Measurements from ENCODE around the gene CA5B. TPM values are rescaled to one million over a fixed set of nuclear protein-coding genes. Genes with fewer than 3 reads are reported as not detected.
"Not testable (repeated sequence)": the region's sequence is repeated elsewhere in the genome, so short reads cannot be mapped to it uniquely, and the experiment has no call there.

The CA5B gene
- total RNA-seq, 4 donors from 2014 or later, result 0.24 to 3.4 (median 1.8) TPM

DNA sequence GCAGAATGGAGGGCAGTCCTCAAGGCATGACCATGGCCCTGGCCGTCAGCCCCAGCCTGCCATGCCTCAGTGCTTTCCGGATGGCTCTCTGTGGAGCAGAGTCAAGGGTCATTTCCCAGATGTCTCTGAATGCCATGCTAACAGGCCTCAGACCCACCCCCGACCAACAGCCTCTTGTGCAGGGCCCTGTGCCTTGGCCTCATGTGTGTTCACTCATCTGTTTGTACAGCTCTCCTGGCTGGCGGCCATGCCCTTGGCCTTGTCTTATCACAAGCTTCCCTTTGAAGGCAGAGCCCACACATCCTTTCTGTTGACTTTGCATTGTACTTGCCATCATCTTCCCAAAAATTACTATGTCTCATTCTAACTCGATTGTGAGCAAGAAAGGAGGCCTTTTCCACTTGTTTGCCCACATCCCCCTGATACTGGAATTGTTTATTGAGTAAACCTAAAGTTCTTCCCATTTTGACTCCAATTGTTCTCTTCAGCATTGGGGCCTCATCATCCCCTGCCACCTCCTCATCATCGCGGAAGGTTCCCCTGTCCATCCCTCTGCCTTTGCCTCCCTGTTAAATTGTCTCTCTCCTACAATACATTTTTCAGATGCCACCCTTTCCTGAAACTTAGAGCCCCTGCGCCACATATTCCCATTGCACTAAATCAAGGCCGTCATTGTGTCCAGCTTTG lies 6.3 kb downstream of the CA5B start:
- no peaks in the 10 kb centered on the region for H3K9me3 ChIP-seq
- ATAC-seq (no peak), DNase-seq (no peak)
- H3K27me3 ChIP-seq, result no peaks in the 10 kb centered on the region
- no peak overlapping the region for H3K27ac ChIP-seq
- no peaks in the 10 kb centered on the region for H3K4me1 ChIP-seq
- in situ Hi-C loops (cut with MboI; ENCODE audit: low sequenced_read_pairs in 4 of 4), result no loop called here
- no peaks in the 10 kb centered on the region for H3K36me3 ChIP-seq
- no peak overlapping the region for H3K4me3 ChIP-seq
- intact Hi-C loops (cut with DNase I; ENCODE audit: low total_unique reads), result no loop called here
- TF ChIP-seq, protein P1, sequence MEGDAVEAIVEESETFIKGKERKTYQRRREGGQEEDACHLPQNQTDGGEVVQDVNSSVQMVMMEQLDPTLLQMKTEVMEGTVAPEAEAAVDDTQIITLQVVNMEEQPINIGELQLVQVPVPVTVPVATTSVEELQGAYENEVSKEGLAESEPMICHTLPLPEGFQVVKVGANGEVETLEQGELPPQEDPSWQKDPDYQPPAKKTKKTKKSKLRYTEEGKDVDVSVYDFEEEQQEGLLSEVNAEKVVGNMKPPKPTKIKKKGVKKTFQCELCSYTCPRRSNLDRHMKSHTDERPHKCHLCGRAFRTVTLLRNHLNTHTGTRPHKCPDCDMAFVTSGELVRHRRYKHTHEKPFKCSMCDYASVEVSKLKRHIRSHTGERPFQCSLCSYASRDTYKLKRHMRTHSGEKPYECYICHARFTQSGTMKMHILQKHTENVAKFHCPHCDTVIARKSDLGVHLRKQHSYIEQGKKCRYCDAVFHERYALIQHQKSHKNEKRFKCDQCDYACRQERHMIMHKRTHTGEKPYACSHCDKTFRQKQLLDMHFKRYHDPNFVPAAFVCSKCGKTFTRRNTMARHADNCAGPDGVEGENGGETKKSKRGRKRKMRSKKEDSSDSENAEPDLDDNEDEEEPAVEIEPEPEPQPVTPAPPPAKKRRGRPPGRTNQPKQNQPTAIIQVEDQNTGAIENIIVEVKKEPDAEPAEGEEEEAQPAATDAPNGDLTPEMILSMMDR (IDR thresholded peaks at IDR 0.05 in 4 of 5, conservative IDR thresholded peaks at IDR 0.05 in 1 of 5), result no peak
- TF ChIP-seq POLR2A (IDR thresholded peaks at IDR 0.05), result no peak

DNA sequence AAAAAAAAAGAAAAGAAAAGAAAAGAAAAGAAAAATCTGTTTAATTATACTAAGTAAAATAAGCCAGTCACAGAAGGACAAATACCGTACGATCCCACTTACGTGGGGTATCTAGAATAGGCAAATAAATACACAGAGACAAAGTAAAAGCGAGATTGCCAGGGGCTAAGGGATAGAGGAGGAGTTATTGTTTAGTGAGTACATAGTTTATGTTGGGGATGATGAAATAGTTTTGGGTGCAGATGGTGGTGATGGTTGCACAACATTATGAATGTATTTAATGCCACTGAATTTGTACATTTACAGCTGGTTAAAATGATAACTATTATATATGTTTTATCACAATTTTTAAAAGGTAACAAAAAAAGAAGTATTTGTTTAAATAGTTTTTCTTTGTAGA lies 7.1 kb downstream of the CA5B start:
- TF ChIP-seq, protein P1 (IDR thresholded peaks at IDR 0.05 in 4 of 5, conservative IDR thresholded peaks at IDR 0.05 in 1 of 5), result no peak
- no peak for TF ChIP-seq POLR2A (IDR thresholded peaks at IDR 0.05)
- Histone ChIP-seq H3K27ac (no peak overlapping the region), H3K4me3 (no peak overlapping the region), H3K9me3 (no peaks in the 10 kb centered on the region), H3K36me3 (no peaks in the 10 kb centered on the region), H3K4me1 (peaks cover 0 to 1% of the 10 kb centered on the region in 2 donors), H3K27me3 (no peaks in the 10 kb centered on the region)
- in situ Hi-C loops (cut with MboI; ENCODE audit: low sequenced_read_pairs in 4 of 4) (no loop called here), intact Hi-C loops (cut with DNase I; ENCODE audit: low total_unique reads) (no loop called here)
- DNase-seq (no peak), ATAC-seq (no peak)

DNA sequence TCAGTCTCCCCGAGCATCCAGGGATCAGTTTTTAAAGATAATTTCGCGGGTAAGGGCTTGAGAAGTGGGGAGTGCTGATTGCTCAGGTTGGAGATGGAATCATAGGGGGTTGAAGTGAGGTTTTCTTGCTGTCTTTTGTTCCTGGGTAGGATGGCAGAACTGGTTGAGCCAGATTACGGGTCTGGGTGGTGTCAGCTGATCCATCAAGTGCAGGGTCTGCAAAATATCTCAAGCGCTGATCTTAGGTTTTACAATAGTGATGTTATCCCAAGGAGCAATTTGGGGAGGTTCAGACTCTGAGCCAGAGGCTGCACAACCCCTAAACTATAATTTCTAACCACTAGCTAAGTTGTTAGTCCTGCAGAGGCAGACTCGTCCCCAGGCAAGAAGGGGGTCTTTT lies 8.6 kb downstream of the CA5B start:
- H3K4me3 ChIP-seq; H3K36me3 ChIP-seq; in situ Hi-C loops (cut with MboI; ENCODE audit: low sequenced_read_pairs in 4 of 4); DNase-seq; H3K27me3 ChIP-seq; ATAC-seq; H3K9me3 ChIP-seq; H3K4me1 ChIP-seq; intact Hi-C loops (cut with DNase I; ENCODE audit: low total_unique reads); H3K27ac ChIP-seq: not testable (repeated sequence)

DNA sequence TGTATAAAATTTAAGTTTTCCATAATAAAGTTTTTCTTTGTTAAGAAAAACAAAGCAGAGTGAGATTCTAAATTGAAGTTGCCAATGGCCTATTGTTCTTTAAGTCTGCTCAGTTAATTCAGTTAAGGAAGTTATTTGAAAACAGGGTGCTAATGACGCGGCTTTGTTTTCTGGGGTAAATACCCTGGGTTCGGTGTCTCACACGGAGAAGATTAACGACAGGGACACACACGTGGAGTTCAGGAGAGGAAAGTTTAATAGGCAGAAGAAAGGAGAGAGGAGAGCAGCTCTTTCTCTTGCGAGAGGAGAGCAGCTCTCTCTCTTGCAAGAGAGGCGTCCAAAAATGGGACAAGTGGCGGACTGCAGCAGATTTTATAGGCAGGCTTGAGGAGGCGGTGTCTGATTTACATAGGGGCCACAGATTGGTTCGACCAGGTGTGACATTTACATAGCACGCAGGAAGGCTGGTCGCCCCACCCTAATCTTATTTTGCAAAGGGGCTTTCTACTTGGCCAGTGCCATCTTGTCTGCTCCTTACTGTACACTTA lies 9.6 kb downstream of the CA5B start:
- no peaks in the 10 kb centered on the region for H3K36me3 ChIP-seq
- intact Hi-C loops (cut with DNase I; ENCODE audit: low total_unique reads) (no loop called here), in situ Hi-C loops (cut with MboI; ENCODE audit: low sequenced_read_pairs in 4 of 4) (no loop called here)
- no peak overlapping the region for H3K27ac ChIP-seq
- DNase-seq, result no peak
- H3K4me3 ChIP-seq, result no peak overlapping the region
- no peak for ATAC-seq
- H3K27me3 ChIP-seq, result no peaks in the 10 kb centered on the region
- no peaks in the 10 kb centered on the region for H3K9me3 ChIP-seq
- TF ChIP-seq POLR2A (IDR thresholded peaks at IDR 0.05), result no peak
- TF ChIP-seq, protein P1 (IDR thresholded peaks at IDR 0.05 in 4 of 5, conservative IDR thresholded peaks at IDR 0.05 in 1 of 5), result no peak
- H3K4me1 ChIP-seq, result peaks cover 0 to 4% of the 10 kb centered on the region in 2 donors

DNA sequence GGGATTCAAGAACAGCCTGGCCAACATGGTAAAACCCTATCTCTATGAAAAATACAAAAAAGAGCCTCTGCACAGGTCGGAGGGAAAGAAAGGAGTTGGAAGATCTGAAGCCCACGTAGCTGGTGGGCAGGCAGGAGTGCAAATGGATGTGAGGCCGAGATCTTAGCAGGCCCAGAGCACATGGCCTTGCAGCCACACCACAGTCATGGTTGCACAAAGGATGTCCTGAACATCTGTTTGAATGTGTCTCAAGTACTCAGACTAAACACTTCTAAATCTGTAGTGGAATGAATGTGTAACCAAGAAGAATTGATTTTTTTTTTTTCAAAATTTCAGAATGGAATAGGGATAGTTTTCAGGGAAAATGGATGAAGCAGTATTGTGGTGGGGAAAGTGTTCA lies 10.8 kb downstream of the CA5B start:
- DNase-seq (no peak), ATAC-seq (no peak)
- Histone ChIP-seq H3K27me3 (no peaks in the 10 kb centered on the region), H3K9me3 (no peaks in the 10 kb centered on the region), H3K4me3 (no peak overlapping the region), H3K4me1 (peaks cover 0 to 4% of the 10 kb centered on the region in 2 donors), H3K36me3 (no peaks in the 10 kb centered on the region), H3K27ac (peak overlapping the region in 1 of 4 donors; percentile 62)
- TF ChIP-seq, protein P1 (IDR thresholded peaks at IDR 0.05 in 4 of 5, conservative IDR thresholded peaks at IDR 0.05 in 1 of 5), result no peak
- no peak for TF ChIP-seq POLR2A (IDR thresholded peaks at IDR 0.05)
- in situ Hi-C loops (cut with MboI; ENCODE audit: low sequenced_read_pairs in 4 of 4) (no loop called here), intact Hi-C loops (cut with DNase I; ENCODE audit: low total_unique reads) (no loop called here)
